H4 (cell line): ENCODE data around the gene MMP3. TPM values are rescaled to one million over a fixed set of nuclear protein-coding genes. Genes with fewer than 3 reads are reported as not detected.
A peak's percentile ranks its signal among the peaks of the same experiment; 100 is the strongest.

Experiments used
- DNase-seq: peaks from one replicate; pipeline ENCODE4 v3.0.0-alpha.2; 2015; ENCODE audit warnings: low spot score
- total RNA-seq: library from RNA; depleted of rRNA; stranded (reverse); fragments of >200 nt; shearing (Covaris generic); gene quantifications from 2 replicates; pipeline ENCODE4 v1.2.3, GENCODE V29; 2014; rRNA removed

The MMP3 gene
- total RNA-seq, result 46.7 and 64.3 TPM in 2 replicates

GRCh38 chr11:102843489-102843888 lies at the start of gene MMP3:
TSS of gene MMP3 (minus strand) at chr11:102843609. CDS start at chr11:102843546, 63 bp downstream.
- no peak for DNase-seq

GRCh38 chr11:102891736-102892135 lies 48.3 kb upstream of the MMP3 start:
- DNase-seq, result no peak

- DNase-seq, result no peak
These were observed 43.6 kb upstream of the MMP3 start for GRCh38 chr11:102886999-102887398.

GRCh38 chr11:102883141-102883540 lies 39.7 kb upstream of the MMP3 start:
- DNase-seq, result no peak

GRCh38 chr11:102882389-102883024 lies 39.1 kb upstream of the MMP3 start:
- DNase-seq, result no peak

GRCh38 chr11:102879801-102880200 lies 36.4 kb upstream of the MMP3 start:
- no peak for DNase-seq

- DNase-seq, result no peak
These were observed 35.2 kb upstream of the MMP3 start for GRCh38 chr11:102878595-102878994.

GRCh38 chr11:102874852-102875251 lies 31.4 kb upstream of the MMP3 start, which contains the start of gene MMP12:
TSS of gene MMP12 (minus strand) at chr11:102874982. CDS start at chr11:102874937, 45 bp downstream.
- DNase-seq, result no peak

GRCh38 chr11:102869354-102869964 lies 26.1 kb upstream of the MMP3 start:
- DNase-seq, result peak; percentile 85

- no peak for DNase-seq
These were observed 24.9 kb upstream of the MMP3 start for GRCh38 chr11:102868339-102868738.

GRCh38 chr11:102864724-102865123 lies 21.3 kb upstream of the MMP3 start:
- DNase-seq, result peak; percentile 21

- DNase-seq, result no peak
These were observed 10.5 kb upstream of the MMP3 start for GRCh38 chr11:102853956-102854355.

- no peak for DNase-seq
These were observed 9.6 kb upstream of the MMP3 start for GRCh38 chr11:102853055-102853454.

GRCh38 chr11:102850973-102851745 lies 7.8 kb upstream of the MMP3 start:
- DNase-seq, result peak; percentile 74

GRCh38 chr11:102849311-102849710 lies 5.9 kb upstream of the MMP3 start:
- DNase-seq, result peak; percentile 7

- peak; percentile 14 for DNase-seq
These were observed 2.9 kb upstream of the MMP3 start for GRCh38 chr11:102846292-102846691.

GRCh38 chr11:102842930-102843329 lies 479 bp downstream of the MMP3 start:
- no peak for DNase-seq

GRCh38 chr11:102840018-102840417 lies 3.4 kb downstream of the MMP3 start:
- no peak for DNase-seq

- no peak for DNase-seq
These were observed 5.8 kb downstream of the MMP3 start for GRCh38 chr11:102837646-102838045.

GRCh38 chr11:102837156-102837555 lies 6.3 kb downstream of the MMP3 start:
- DNase-seq, result no peak

GRCh38 chr11:102836290-102836875 lies 7.0 kb downstream of the MMP3 start:
- DNase-seq, result no peak

- DNase-seq, result no peak
These were observed 9.7 kb downstream of the MMP3 start for GRCh38 chr11:102833731-102834130.
